GM06990 (cell line): Measurements from ENCODE around the gene FAM25A.
"Not testable (repeated sequence)": the region's sequence is repeated elsewhere in the genome, so short reads cannot be mapped to it uniquely, and the experiment has no call there.

Experiments
- DNase-seq: peaks from one replicate; pipeline ENCODE4 v3.0.0-alpha.2; 2011; ENCODE audit not compliant: insufficient read length; ENCODE audit errors: extremely low read depth
- H3K27me3 ChIP-seq: replicated peaks from 2 replicates; pipeline ENCODE4 v1.6.0; 2011; ENCODE audit warnings: low read length; ENCODE audit not compliant: control insufficient read depth, insufficient read depth
- H3K36me3 ChIP-seq: 2 replicates; pipeline ENCODE4 v1.5.1; 2011; ENCODE audit warnings: low read length; ENCODE audit not compliant: control insufficient read depth, insufficient read depth
- H3K4me3 ChIP-seq: replicated peaks from 2 replicates; pipeline ENCODE4 v1.5.1; 2011; ENCODE audit warnings: low read depth, mild to moderate bottlenecking, control low read depth, low read length
- CTCF ChIP-seq: IDR thresholded peaks from 2 replicates; pipeline ENCODE4 v1.5.1; 2011; ENCODE audit warnings: low read length, control low read depth, mild to moderate bottlenecking, inconsistent platforms; ENCODE audit not compliant: insufficient read depth, poor library complexity, severe bottlenecking

The FAM25A gene

GRCh38 chr10:87019066-87019465 is 1.0 kb upstream of the FAM25A start:
- not testable (repeated sequence) for H3K4me3 ChIP-seq, DNase-seq, H3K36me3 ChIP-seq, H3K27me3 ChIP-seq

- not testable (repeated sequence) for H3K36me3 ChIP-seq, H3K27me3 ChIP-seq, H3K4me3 ChIP-seq, DNase-seq
Measured at GRCh38 chr10:87019504-87019903, 590 bp upstream of the FAM25A start.

- H3K36me3 ChIP-seq, H3K4me3 ChIP-seq, H3K27me3 ChIP-seq, DNase-seq: not testable (repeated sequence)
Measured at GRCh38 chr10:87025285-87025958, 5.3 kb downstream of the FAM25A start.

GRCh38 chr10:87026747-87027508 is 6.8 kb downstream of the FAM25A start:
- not testable (repeated sequence) for H3K4me3 ChIP-seq, H3K27me3 ChIP-seq, H3K36me3 ChIP-seq, DNase-seq

GRCh38 chr10:87030419-87030818 is 10.3 kb downstream of the FAM25A start:
- H3K36me3 ChIP-seq, H3K4me3 ChIP-seq, DNase-seq, H3K27me3 ChIP-seq: not testable (repeated sequence)

GRCh38 chr10:87030912-87031635 is 11.0 kb downstream of the FAM25A start:
- Histone ChIP-seq H3K27me3 (no peaks in the 10 kb centered on the region), H3K4me3 (no peak overlapping the region), H3K36me3 (no peaks in the 10 kb centered on the region)
- no peak for TF ChIP-seq CTCF
- DNase-seq = no peak

GRCh38 chr10:87036623-87037022 is 16.5 kb downstream of the FAM25A start:
- no peak overlapping the region for H3K4me3 ChIP-seq

More at GRCh38 chr10:87036623-87037022, 16.5 kb downstream of the FAM25A start:
- H3K27me3 ChIP-seq = peaks cover 1% of the 10 kb centered on the region; the same call in 1 of the 2 replicates
- no peak for DNase-seq
- no peak for TF ChIP-seq CTCF
- no peaks in the 10 kb centered on the region for H3K36me3 ChIP-seq
